GM12892 (cell line): ENCODE data around the gene VGLL4.

Experiments
- DNase-seq: peaks from one replicate; pipeline ENCODE4 v3.0.0; 2011; ENCODE audit not compliant: insufficient read length
- FAIRE-seq: peaks from 2 replicates; lab custom pipeline; 2011; peaks lifted over from hg19 to GRCh38; lab: Jason Lieb, UNC
- POLR2A ChIP-seq: IDR thresholded peaks from 2 replicates; pipeline ENCODE4 v1.6.1; 2011; ENCODE audit warnings: low read depth, low read length, control low read depth
- POLR2AphosphoS5 ChIP-seq: IDR thresholded peaks from 2 replicates; pipeline ENCODE4 v1.6.1; 2011; ENCODE audit warnings: low read depth, low read length, control low read depth
- TAF1 ChIP-seq: IDR thresholded peaks from 2 replicates; pipeline ENCODE4 v1.6.1; 2011; ENCODE audit warnings: low read depth, mild to moderate bottlenecking, control low read depth, low read length, borderline replicate concordance

Gene VGLL4

DNA sequence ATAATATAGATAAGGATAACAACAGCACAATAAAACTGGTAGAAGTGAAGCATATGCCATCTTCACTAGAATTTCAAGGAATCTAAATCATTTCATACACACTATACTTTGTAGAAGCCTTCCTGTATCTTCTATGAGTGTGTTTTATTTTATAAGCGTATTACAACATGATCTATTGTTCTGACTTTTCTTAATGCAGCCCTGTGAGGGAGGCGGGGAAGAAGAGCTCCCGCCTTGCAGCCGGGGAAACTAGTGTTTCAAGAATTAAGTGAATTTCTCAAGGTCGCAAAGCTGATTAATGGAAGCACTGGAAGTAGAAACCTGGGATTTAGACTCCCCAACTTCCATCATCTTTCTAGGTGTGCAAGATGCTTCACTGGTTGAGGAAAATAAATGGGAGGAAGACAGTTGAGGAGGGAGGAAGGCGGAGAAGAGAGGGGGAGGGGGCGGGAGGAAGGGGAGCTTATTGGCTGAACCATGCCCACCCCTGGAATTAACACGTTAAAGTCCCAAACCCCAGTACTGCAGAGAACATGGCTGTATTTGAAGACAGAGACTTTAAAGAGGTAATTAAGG, 32.9 kb downstream of the VGLL4 start:
- TF ChIP-seq POLR2AphosphoS5 (no peak), POLR2A (no peak), TAF1 (no peak)
- DNase-seq (no peak), FAIRE-seq (no peak)

DNA sequence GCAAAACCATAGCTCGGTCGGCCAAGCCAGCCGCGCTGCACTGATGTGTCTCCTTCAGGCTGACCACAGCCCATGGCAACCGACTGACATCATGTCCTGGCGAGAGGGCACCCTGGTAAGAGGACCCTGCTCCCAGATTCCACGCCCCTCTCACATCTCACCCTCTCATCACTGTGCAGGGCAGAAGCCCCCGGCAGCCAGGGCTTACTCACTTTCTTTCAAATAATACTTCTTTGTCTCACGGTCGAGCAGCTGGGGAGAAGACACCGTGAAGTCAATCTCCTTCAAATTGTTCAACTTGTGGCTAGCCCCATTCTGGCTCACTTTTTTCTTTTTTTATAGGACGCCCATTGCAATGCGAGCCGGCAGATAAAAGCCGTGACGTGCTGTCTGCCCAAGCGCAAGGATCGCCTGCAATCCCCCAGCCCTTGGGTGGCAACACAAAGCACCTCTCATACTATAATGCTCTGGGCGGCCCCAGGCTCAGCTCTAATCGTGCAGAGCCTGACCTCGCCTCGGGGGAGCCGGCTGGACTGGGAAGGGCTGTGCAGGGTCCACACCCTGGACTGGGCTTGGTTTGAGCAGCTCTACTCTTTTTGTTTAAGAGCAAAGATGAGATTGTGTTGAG, 33.6 kb downstream of the VGLL4 start:
- no peak for FAIRE-seq
- TF ChIP-seq POLR2A (no peak), POLR2AphosphoS5 (no peak), TAF1 (no peak)
- no peak for DNase-seq

DNA sequence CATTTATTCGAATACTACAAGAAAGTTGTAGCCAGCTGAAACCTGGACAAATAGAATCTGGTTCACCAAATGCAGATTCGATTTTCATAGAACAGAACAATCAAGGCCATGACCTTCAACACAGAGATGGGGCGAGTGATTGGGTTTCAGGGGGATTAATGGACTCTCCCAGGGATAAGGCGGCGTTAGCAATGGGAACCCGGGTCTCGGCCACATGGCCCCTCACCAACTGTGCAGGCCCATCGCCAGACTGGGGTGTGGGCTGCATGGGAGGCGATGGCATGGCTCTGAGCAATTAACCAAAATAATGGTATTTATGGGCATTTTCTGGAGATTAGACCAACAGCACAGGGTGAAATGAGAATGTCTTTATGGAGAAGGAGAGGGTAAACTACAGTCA, 34.2 kb downstream of the VGLL4 start:
- TF ChIP-seq TAF1, result no peak
- no peak for TF ChIP-seq POLR2A
- no peak for TF ChIP-seq POLR2AphosphoS5
- FAIRE-seq, result no peak
- no peak for DNase-seq

DNA sequence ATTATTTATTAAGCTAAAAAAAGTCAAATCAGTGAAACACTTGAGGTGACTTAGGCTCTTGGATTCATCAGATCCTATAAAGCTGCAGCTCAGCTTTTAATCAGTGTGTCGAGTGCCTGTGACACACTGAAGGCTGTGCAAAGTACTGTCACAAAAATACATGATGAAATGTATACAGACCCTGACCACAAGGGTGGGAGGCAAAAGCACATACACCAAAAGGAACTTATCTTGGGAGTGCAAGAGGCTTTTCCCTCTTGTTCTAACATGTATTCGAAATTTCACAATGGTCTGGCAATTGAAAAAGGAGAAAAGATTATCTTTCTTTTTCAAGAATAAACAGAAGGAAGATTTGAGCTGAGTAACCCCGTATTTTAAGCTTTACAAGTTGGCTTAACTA, 35.9 kb downstream of the VGLL4 start:
- no peak for TF ChIP-seq POLR2AphosphoS5
- no peak for TF ChIP-seq TAF1
- no peak for TF ChIP-seq POLR2A
- FAIRE-seq (no peak), DNase-seq (no peak)

DNA sequence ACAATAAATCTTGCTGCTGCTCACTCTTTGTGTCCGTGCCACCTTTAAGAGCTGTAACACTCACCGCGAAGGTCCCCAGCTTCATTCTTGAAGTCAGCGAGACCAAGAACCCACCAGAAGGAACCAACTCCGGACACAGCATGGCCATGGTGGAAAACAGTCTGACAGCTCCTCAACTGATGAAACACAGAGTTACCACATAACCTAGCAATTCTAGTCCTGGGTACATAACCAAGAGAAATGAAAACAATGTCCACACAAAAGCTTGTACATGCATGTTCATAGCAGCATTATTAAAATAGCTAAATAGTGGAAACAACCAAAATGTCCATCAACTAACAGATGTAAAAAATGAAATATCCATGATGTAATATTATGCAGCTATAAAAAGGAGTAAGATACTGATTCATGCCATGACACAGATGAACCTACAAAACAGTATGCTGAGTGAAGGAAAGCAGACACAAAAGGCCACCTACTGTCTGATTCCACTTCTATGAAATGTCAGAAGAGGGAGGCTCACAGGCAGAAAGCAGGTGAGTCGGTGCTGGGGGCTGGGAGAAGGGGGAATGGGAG, 36.8 kb downstream of the VGLL4 start:
- no peak for DNase-seq
- TF ChIP-seq TAF1, result no peak
- FAIRE-seq, result no peak

DNA sequence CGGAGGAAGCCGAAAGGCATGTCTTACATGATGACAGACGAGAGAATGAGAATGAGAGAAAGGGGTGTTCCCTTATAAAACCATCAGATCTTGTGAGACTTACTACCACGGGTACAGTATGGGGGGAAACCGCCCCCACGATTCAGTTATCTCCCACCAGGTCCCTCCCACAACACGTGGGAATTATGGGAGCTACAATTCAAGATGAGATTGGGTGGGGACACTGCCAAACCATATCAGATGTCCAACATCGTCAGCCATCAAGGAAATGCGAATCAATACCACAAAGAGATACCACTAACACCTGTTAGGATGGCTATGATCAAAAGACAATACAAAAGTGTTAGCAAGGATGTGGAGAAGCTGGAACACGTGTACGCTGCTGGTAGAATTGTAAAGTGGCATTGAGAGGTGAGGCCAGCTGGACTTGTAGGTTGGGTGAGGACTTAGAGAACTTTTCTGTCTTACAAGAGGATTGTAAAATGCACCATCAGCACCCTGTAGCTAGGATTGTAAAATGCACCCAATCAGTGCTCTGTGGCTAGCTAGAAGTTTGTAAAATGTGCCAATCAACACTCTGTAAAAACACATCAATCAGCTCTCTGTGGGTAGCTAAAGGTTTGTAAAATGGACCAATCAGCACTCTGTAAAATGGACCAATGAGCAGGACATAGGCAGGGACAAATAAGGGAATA, 37.5 kb downstream of the VGLL4 start:
- TF ChIP-seq POLR2AphosphoS5, result no peak
- TF ChIP-seq POLR2A, result no peak
- TF ChIP-seq TAF1, result no peak

DNA sequence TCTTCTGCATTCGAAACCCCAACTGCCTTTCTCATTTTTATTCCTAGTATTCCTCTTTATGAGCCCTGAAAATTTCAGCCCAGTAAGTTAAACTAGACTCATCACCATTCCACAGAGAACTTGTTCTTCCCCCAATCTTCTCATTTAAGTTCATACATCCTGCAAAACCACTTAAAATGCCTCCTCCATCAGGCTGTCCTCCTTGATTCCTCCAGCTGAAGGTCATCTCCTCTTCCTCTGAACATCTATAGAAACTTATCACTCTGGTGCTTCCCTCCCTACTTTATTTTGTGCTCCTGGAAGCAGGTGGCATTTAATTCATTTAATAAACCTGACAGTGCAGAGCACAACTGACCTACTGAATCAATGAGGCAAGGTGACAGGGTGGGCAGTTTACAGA, 38.3 kb downstream of the VGLL4 start:
- no peak for DNase-seq
- no peak for TF ChIP-seq TAF1
- no peak for TF ChIP-seq POLR2AphosphoS5
- TF ChIP-seq POLR2A, result no peak
- no peak for FAIRE-seq

More for the DNA sequence above, 37.5 kb downstream of the VGLL4 start:
- FAIRE-seq (no peak), DNase-seq (no peak)

DNA sequence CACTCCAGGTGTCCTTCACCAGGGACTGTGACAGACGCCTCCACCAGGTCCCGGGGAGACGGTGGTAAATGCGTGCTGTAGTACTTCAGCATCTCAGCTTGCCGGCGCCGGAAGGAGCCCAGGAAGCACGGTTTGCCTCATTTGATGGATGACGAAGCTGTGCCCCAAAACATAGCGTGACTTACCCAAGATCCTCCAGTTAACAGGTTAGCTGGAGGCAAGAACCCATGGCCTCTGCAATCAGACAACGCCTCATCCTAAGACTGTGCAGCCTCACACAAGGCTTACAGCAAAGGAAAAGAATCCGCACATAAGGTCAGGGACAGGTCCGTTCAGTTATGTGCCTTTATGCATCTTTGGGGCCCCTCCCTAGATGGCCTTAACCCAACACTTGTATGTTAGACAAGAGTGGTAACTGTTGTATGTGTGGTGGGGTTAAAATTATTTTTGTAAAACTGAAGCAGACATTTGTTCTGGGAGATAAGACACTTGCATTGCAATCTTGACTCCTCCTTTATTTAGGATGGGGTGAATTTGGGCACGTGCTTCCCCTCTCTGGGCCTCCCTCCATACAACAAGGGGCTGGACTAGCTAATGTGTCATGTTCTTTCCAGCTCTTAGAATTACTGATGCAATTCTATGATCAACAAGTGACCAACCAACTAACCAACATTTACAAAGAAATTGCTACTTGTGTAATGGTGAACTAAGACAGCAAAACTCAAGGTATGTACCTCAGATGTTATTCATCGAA, 39.4 kb downstream of the VGLL4 start:
- TF ChIP-seq POLR2A (no peak), TAF1 (no peak), POLR2AphosphoS5 (no peak)
- FAIRE-seq (peak; percentile 61), DNase-seq (no peak)

DNA sequence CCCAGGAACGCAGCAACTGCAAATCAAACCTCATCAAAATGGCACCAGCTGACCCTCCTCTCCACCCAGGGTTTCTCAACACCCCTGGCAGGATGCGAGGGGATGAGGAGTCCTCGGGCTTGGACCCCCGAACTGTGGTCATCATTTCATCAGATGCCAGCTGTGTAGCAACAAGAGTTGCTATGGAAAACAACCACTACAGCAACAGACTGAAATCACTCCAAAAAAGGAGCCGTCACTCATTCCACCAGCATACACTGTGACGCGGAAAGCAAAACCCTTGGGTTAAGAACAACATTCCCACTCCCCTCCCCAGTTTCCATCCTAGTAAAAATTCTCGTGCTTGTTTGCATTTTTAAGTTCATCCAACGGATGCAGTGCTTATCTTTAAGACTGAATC, 40.1 kb downstream of the VGLL4 start:
- FAIRE-seq, result no peak
- no peak for DNase-seq
- TF ChIP-seq TAF1, result no peak
- no peak for TF ChIP-seq POLR2AphosphoS5
- TF ChIP-seq POLR2A, result no peak

DNA sequence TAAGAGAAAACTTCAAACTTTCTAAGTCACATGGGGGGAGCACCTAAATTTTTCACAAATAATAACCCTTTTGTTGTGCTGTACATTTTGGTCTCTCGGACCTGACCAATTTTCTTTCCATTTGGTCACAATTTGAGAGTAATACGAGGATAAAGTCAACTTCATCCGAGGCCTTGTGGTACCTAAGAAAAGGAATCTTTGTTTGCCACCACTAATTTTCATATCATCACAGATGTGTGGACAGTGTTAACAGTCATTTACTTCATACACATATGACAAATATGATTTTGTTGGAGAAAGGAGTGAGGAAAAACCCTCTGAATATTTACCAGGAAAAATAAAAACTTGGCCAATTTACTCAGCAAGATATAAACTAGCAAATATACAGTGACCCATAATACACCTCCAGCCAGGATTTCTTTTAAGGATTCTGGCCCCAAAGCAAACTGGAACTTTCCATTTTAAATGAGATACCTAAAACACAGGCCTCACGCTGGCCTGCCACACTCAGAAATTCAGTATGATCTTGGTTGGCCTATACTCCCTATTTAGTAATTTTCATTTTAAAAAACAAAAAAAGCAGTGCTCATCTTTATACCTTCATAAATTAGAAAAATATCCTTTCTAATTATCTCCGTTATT, 40.7 kb downstream of the VGLL4 start:
- DNase-seq, result no peak
- TF ChIP-seq POLR2AphosphoS5, result no peak
- TF ChIP-seq TAF1, result no peak
- no peak for TF ChIP-seq POLR2A
- FAIRE-seq, result no peak

DNA sequence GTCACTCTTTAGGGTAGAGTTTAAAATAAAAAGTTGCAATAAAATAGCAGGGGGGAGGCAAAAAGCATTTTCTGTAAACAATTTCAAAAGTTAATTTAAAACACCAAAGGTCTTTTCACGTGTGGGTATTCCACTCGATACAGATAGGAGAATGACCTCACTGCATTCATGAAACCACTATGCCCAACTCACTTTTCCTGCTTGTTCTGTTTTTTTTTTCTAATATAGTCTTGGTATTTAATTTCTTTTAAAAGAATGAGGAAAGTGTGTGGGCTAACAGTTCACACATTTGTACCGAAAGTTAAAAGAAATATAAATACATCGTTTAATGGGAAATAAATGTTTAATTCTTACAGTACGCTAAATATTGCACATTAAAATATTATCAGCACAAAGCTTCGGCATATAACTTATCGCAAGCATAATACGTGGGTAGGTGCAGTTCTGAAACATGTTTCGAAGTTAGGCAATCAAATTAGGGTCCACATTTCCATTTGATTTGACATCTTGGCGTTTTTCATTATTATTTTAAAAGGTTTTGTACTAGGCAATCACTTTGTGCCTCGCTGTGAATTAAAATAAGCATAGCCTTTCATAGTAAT, 41.4 kb downstream of the VGLL4 start:
- DNase-seq, result no peak
- FAIRE-seq, result no peak
- no peak for TF ChIP-seq POLR2A
- TF ChIP-seq TAF1, result no peak
- TF ChIP-seq POLR2AphosphoS5, result no peak
